Renal cortical epithelial cell (primary cell): ENCODE data around the gene NCOA3. TPM values are rescaled to one million over a fixed set of nuclear protein-coding genes. Genes with fewer than 3 reads are reported as not detected.
A peak's percentile ranks its signal among the peaks of the same experiment; 100 is the strongest.
"Not testable (repeated sequence)": the region's sequence is repeated elsewhere in the genome, so short reads cannot be mapped to it uniquely, and the experiment has no call there.

Source experiments
- DNase-seq: peaks from one replicate; pipeline ENCODE4 v3.0.0-alpha.2; 2011; ENCODE audit warnings: low read depth
- total RNA-seq: library from RNA; depleted of rRNA; stranded (reverse); fragments of >200 nt; gene quantifications from 2 replicates; pipeline ENCODE4 v1.2.3, GENCODE V29; 2014

The NCOA3 gene
- total RNA-seq, 1 donor from 2014 or later: 39.1 TPM

- no peak for DNase-seq
These were observed 60.2 kb downstream of the NCOA3 start for GRCh38 chr20:47561603-47562583.

DNA sequence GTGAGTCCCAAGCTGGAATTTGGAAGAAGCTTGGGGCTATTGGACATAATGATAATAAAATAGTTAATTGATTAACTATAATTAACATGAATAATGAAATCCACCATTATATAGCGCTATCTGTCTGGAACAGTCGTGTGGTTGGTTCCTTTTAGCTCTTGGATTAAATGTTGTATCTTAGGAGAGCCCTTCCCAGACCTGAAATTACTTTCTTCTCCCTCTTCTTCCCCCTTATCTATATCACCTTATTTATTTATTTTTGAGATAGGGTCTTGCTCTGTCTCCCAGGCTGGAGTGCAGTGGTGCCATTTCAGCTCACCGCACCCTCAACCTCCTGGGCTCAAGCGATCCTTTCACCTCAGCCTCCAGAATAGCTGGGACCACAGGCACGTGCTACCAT, 64.6 kb downstream of the NCOA3 start:
- DNase-seq: no peak

GRCh38 chr20:47568019-47568418, 66.3 kb downstream of the NCOA3 start:
- peak; percentile 74 for DNase-seq

GRCh38 chr20:47568837-47569410, 67.2 kb downstream of the NCOA3 start:
- DNase-seq: no peak

DNA sequence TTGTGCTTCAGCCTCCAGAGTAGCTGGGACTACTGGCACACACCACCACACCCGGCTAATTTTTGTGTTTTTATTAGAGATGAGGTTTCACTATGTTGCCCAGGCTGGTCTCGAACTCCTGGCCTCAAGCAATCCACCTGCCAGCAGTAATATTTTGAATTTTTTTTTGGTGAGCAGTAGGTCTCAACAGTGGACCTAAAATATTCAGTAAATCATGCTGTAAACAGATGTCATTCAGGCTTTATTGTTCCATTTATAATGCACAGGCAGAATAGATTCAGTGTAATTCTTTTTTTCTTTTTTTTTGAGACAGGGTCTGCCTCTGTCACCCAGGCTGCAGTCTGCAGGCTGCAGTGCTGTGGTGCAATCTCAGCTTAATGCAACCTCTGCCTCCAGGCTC, 69.7 kb downstream of the NCOA3 start:
- no peak for DNase-seq

DNA sequence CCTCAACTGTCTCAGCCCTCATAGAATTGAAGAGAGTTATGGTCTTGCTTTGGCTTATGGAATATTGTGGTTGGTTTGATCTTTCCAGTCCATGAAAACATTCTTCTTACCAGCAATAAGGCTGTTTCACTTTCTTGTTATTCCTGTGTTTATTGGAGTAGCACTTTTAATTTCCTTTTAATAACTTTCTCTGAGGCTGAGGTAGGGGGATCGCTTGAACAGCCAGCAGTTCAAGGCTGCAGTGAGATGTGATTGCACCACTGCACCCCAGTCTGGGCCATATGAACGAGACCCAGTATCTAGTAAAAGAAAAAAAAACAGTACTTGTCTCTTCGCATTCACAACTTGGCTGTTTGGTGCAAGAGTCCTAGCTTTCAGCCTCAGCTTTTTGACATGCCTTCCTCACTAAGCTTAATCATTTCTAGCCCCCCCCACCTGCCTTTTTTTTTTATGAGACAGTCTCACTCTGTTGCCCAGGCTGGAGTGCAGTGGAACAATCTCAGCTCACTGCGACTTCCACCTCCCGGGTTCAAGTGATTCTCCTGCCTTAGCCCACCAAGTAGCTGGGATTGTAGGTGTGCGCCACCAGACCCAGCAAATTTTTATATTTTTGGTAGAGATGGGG, 70.5 kb downstream of the NCOA3 start:
- DNase-seq: no peak

GRCh38 chr20:47573559-47573958, 71.9 kb downstream of the NCOA3 start:
- no peak for DNase-seq

DNA sequence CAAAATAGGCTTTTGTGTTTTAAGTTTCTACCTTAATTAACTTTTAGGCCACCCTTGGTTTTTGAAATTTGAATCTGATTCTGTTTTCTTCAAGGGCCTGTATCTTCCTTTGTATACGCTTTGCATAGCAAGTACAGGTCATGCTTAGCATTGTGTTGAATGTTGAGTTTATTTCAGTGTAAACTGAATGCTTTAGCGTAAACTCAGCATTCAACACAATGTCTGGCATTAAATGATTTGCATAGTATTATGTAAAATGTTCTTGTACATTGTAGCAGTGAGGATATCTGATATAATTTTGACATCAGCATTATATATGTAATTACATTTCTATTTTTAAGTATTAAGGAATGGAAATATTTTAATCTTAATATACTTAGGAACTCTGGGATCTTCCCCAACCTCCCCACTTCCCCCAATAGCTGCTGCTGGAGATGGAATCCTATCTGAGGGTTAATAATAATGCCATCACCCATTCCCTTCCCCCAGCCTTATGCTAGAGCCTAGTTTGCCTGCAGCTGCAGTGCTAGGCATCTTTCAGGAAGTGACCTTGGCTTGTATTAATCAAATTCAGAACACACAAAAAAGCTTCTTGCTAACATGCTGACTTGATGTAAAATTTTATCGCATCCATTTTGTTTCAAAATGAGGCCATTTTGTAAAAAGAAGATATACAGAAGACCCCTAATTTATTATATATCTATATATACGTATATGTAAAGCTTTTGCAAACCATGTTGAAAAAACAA, 73.1 kb downstream of the NCOA3 start:
- peak; percentile 44 for DNase-seq

DNA sequence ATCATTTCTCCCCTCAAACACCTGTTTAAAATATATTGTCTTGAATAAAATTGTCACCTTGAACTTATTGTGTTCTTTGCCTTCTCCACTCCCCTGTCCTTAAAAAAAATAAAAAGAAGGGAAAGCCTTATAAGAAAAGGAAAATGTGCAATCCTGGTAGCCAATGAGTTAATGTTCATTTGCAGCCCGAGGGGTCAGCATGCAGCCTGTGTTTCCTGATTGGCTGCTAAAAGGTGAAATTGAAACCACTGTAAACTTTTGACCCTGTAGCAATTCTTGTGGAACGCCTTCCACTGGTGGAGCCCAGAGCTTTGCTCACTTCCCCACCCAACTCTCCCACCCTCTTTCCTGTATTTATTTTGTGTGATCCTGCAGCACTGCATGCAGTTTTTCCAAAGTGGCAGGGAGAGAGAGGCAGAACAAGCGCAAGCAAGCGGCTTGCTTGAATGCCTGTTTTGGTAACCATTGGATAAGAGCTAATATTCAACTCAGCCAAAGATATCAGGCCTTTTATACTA, 74.9 kb downstream of the NCOA3 start:
- DNase-seq: peak; percentile 95

GRCh38 chr20:47577314-47577713, 75.6 kb downstream of the NCOA3 start:
- DNase-seq: no peak

- no peak for DNase-seq
These were observed 76.9 kb downstream of the NCOA3 start for GRCh38 chr20:47578543-47578942.

DNA sequence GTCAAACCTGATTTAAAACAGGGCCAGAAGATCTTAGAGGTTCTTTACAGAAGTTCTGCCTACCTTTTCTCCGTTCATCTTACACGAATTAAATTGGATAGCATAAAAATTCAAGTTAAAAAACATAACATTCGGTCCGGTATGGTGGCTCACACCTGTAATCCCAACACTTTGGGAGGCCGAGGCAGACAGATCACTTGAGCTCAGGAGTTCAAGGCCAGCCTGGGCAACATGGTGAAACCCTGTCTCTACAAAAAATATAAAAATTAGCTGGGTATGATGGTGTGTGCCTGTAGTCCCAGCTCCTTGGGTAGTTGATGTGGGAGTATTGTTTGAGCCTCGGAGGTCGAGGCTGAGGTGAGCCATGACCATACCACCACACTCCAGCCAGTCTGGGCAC, 79.0 kb downstream of the NCOA3 start:
- DNase-seq: not testable (repeated sequence)

- no peak for DNase-seq
These were observed 79.4 kb downstream of the NCOA3 start for GRCh38 chr20:47581090-47581489.

DNA sequence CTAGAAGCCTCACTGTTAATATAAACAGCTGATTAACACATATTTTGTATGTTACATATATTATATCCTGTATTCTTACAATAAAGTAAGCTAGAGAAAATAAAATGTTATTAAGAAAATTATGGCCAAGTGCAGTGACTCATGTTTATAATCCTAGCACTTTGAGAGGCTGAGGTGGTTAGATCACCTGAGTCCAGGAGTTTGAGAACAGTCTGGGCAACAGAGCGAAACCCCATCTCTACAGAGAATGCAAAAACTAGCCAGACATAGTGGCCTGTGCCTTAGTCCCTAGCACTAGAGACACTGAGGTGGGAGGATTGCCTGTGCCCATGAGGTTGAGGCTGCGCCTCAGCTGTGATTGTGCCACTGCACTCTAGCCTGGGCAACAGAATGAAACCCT, 81.9 kb downstream of the NCOA3 start:
- peak; percentile 57 for DNase-seq

DNA sequence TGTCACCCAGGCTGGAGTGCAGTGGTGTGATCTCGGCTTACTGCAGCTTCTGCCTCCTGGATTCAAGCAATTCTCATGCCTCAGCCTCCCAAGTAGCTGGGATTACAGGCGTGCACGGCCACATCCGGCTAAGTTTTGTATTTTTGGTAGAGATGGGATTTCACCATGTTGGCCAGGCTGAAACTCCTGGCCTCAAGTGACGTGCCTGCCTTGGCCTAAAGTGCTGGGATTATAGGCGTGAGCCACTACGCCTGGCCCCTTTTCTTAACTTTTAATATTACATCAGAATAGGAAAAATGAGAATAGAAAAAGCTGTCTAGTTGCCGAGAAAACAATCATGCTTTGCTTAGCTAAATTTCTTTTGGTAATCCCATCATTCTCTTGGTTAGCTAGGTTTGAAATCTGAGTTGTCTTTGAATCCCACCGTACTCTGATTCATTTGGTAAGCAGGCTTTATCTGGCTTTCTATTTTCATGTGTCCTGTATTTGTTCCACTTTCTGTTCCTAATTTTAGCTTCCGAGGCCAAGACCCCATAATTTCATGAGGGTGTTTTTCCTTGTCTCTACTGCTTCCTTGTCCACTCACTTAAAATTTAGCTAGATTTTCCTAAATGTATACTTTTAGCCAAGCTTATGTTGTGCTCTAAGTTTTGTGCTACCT, 83.5 kb downstream of the NCOA3 start:
- no peak for DNase-seq

GRCh38 chr20:47586649-47587294, 85.1 kb downstream of the NCOA3 start:
- no peak for DNase-seq

- no peak for DNase-seq
These were observed 86.5 kb downstream of the NCOA3 start for GRCh38 chr20:47588158-47588557.

GRCh38 chr20:47591231-47591630, 89.5 kb downstream of the NCOA3 start:
- no peak for DNase-seq

DNA sequence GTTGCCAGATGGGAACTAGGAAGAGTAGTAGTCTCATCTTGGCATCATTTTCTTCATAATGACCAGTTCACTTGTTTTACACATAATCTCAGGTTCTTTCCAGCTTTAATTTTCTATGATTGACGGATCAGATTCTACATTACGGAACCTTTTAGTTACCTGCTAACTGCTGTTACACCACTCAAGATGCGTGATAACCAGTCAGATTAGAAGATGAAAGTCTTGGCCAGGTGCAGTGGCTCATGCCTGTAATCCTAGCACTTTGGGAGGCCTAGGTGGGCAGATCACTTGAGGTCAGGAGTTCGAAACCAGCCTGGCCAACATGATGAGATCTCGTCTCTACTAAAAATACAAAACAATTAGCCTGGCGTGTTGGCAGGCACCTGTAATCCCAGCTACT, 92.5 kb downstream of the NCOA3 start:
- DNase-seq: no peak

DNA sequence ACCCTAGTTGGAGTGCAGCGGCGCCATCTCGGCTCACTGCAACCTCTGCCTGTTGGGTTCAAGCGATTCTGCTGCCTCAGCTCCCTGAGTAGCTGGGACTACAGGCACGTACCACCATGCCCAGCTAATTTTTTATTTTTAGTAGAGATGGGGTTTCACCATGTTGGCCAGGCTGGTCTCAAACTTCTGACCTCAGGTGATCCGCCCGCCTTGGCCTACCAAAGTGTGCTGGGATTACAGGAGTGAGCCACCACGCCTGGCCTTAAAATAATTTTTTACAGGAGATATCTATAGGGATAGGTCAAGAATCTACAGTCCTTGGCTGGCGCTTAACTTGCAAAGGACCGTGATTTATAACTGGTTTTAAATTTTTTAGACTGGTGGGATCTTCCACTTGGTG, 93.5 kb downstream of the NCOA3 start:
- DNase-seq: not testable (repeated sequence)
